Measurements from ENCODE around the gene UBE2O.

GRCh38 chr17:76419576-76420260 is 33.2 kb downstream of the UBE2O start:
- no peak for TF ChIP-seq GATA2 (IDR thresholded peaks at IDR 0.05; ENCODE audit: low read depth, low read length)
- TF ChIP-seq GATA3 (IDR thresholded peaks at IDR 0.05; ENCODE audit: low read depth, low read length) = no peak
